ENCODE results near the gene TAS2R19.

Gene TAS2R19

GRCh38 chr12:11016937-11017336 is 5.5 kb downstream of the TAS2R19 start:
- no peak overlapping the region for H2AFZ ChIP-seq
- no peak overlapping the region for H3K4me2 ChIP-seq (ENCODE audit: low read length)
- H3K4me3 ChIP-seq (ENCODE audit: low read depth, low read length) = no peak overlapping the region
- no peaks in the 10 kb centered on the region for H3K9me3 ChIP-seq (ENCODE audit: control insufficient read depth, low read length)
- H3K27ac ChIP-seq = no peak overlapping the region
- no peaks in the 10 kb centered on the region for H3K27me3 ChIP-seq (ENCODE audit: control insufficient read depth, insufficient read depth, low read length)
- no peak for TF ChIP-seq CTCF (IDR thresholded peaks at IDR 0.05)
- H3K9ac ChIP-seq = no peak overlapping the region
- peaks cover 4% of the 10 kb centered on the region for H3K79me2 ChIP-seq
- H3K4me1 ChIP-seq = no peaks in the 10 kb centered on the region
- H3K36me3 ChIP-seq (ENCODE audit: control insufficient read depth, insufficient read depth, low read length) = no peaks in the 10 kb centered on the region

GRCh38 chr12:11015775-11016430 is 6.5 kb downstream of the TAS2R19 start:
- Histone ChIP-seq H3K4me1 (no peaks in the 10 kb centered on the region), H2AFZ (no peak overlapping the region), H3K9me3 (ENCODE audit: control insufficient read depth, low read length) (no peaks in the 10 kb centered on the region), H3K79me2 (peaks cover 4% of the 10 kb centered on the region), H3K27me3 (ENCODE audit: control insufficient read depth, insufficient read depth, low read length) (no peaks in the 10 kb centered on the region), H3K4me2 (ENCODE audit: low read length) (no peak overlapping the region), H3K9ac (no peak overlapping the region), H3K4me3 (ENCODE audit: low read depth, low read length) (no peak overlapping the region), H3K36me3 (ENCODE audit: control insufficient read depth, insufficient read depth, low read length) (no peaks in the 10 kb centered on the region), H3K27ac (no peak overlapping the region)
- TF ChIP-seq CTCF (IDR thresholded peaks at IDR 0.05) = no peak

GRCh38 chr12:11014234-11014633 is 8.2 kb downstream of the TAS2R19 start:
- no peak for TF ChIP-seq CTCF (IDR thresholded peaks at IDR 0.05)
- no peaks in the 10 kb centered on the region for H3K4me1 ChIP-seq
- H3K9ac ChIP-seq = no peak overlapping the region
- H3K9me3 ChIP-seq (ENCODE audit: control insufficient read depth, low read length) = no peaks in the 10 kb centered on the region
- H3K4me3 ChIP-seq (ENCODE audit: low read depth, low read length) = no peak overlapping the region
- H3K4me2 ChIP-seq (ENCODE audit: low read length) = no peak overlapping the region
- H3K27me3 ChIP-seq (ENCODE audit: control insufficient read depth, insufficient read depth, low read length) = no peaks in the 10 kb centered on the region
- H2AFZ ChIP-seq = no peak overlapping the region
- peaks cover 4% of the 10 kb centered on the region for H3K79me2 ChIP-seq
- H3K27ac ChIP-seq = no peak overlapping the region
- no peaks in the 10 kb centered on the region for H3K36me3 ChIP-seq (ENCODE audit: control insufficient read depth, insufficient read depth, low read length)

- TF ChIP-seq CTCF (IDR thresholded peaks at IDR 0.05) = no peak
- H3K27me3 ChIP-seq (ENCODE audit: control insufficient read depth, insufficient read depth, low read length) = no peaks in the 10 kb centered on the region
- no peak overlapping the region for H2AFZ ChIP-seq
- H3K27ac ChIP-seq = no peak overlapping the region
- no peaks in the 10 kb centered on the region for H3K79me2 ChIP-seq
- no peak overlapping the region for H3K4me3 ChIP-seq (ENCODE audit: low read depth, low read length)
- H3K4me1 ChIP-seq = no peaks in the 10 kb centered on the region
- no peaks in the 10 kb centered on the region for H3K36me3 ChIP-seq (ENCODE audit: control insufficient read depth, insufficient read depth, low read length)
- no peak overlapping the region for H3K9ac ChIP-seq
- no peaks in the 10 kb centered on the region for H3K9me3 ChIP-seq (ENCODE audit: control insufficient read depth, low read length)
- no peak overlapping the region for H3K4me2 ChIP-seq (ENCODE audit: low read length)
These were observed 14.8 kb downstream of the TAS2R19 start for GRCh38 chr12:11007608-11008007.

- Histone ChIP-seq H3K4me2 (ENCODE audit: low read length) (no peak within 1 kb of the TSS), H3K4me1 (no peaks in the 10 kb centered on the region), H3K79me2 (no peaks in the 10 kb centered on the region)
These were observed 24.2 kb downstream of the TAS2R19 start, which contains the start of gene TAS2R20 for GRCh38 chr12:10998204-10998603. TAS2R20 (minus strand) TSS chr12:10998304; CDS start chr12:10997875, 429 bp downstream.

More at GRCh38 chr12:10998204-10998603, 24.2 kb downstream of the TAS2R19 start, which contains the start of gene TAS2R20:
- Histone ChIP-seq H3K9ac (no peak within 1 kb of the TSS), H3K4me3 (ENCODE audit: low read depth, low read length) (no peak within 1 kb of the TSS), H3K27ac (no peak within 1 kb of the TSS), H3K36me3 (ENCODE audit: control insufficient read depth, insufficient read depth, low read length) (no peaks in the 10 kb centered on the region), H3K9me3 (ENCODE audit: control insufficient read depth, low read length) (no peaks in the 10 kb centered on the region), H2AFZ (no peak within 1 kb of the TSS), H3K27me3 (ENCODE audit: control insufficient read depth, insufficient read depth, low read length) (no peaks in the 10 kb centered on the region)
- TF ChIP-seq CTCF (IDR thresholded peaks at IDR 0.05) = no peak
